Endothelial cell of umbilical vein (primary cell): ENCODE data around the gene SELENOF. TPM values are rescaled to one million over a fixed set of nuclear protein-coding genes. Genes with fewer than 3 reads are reported as not detected.
A peak's percentile ranks its signal among the peaks of the same experiment; 100 is the strongest.

Experiments
- BruUV-seq: library from RNA; stranded (reverse); fragments of 400-500 nt; replicated peaks from 2 replicates; lab custom pipeline; 2021; lab: Mats Ljungman, UMichigan
- CTCF ChIA-PET: fragments of 300-600, 350-600 bp; sonication (Branson Sonifier 250); formaldehyde crosslinking; loops from one replicate; lab custom pipeline; 2021; ENCODE audit warnings: antibody characterized with exemption, inconsistent platforms; lab: Charles Lee
- POLR2A ChIA-PET: fragments of 300-600, 350-600 bp; sonication (Branson Sonifier 250); formaldehyde crosslinking; loops from one replicate; lab custom pipeline; 2021; ENCODE audit warnings: antibody characterized with exemption, inconsistent platforms; lab: Charles Lee
- DNase-seq: peaks from one replicate; pipeline ENCODE4 v3.0.0-alpha.2; 2011; ENCODE audit warnings: low read depth, low spot score
- FAIRE-seq: peaks from 2 replicates; lab custom pipeline; 2011; peaks lifted over from hg19 to GRCh38; lab: Jason Lieb, UNC
- H2AFZ ChIP-seq: 2 replicates; pipeline ENCODE4 v1.6.0; 2012; ENCODE audit warnings: low read depth, low read length, control low read depth, inconsistent platforms
- H3K27ac ChIP-seq: 2 replicates; pipeline ENCODE4 v1.5.1; 2011; ENCODE audit warnings: low read depth, mild to moderate bottlenecking, control low read depth, low read length, moderate library complexity; ENCODE audit not compliant: insufficient read depth
- H3K27me3 ChIP-seq, 2 experiments: 2 replicates each; pipeline versions ENCODE4 v1.6.0 to v1.6.1; 2011; ENCODE audit warnings: low read length in 2 of 2, mixed read lengths in 1 of 2; ENCODE audit not compliant: control insufficient read depth in 2 of 2, insufficient read depth in 2 of 2
- H3K36me3 ChIP-seq, 2 experiments: 2 replicates in 1 of 2; 3 replicates in 1 of 2; pipeline ENCODE4 v1.5.1; 2011; ENCODE audit warnings: low read length in 2 of 2, mild to moderate bottlenecking in 1 of 2, moderate library complexity in 1 of 2; ENCODE audit not compliant: control insufficient read depth in 2 of 2, insufficient read depth in 2 of 2; ENCODE audit errors: extremely low read depth in 1 of 2
- H3K4me1 ChIP-seq: 3 replicates; pipeline ENCODE4 v1.5.1; 2011; ENCODE audit warnings: mild to moderate bottlenecking, low read length; ENCODE audit not compliant: control insufficient read depth, insufficient read depth; ENCODE audit errors: extremely low read depth
- H3K4me2 ChIP-seq: 2 replicates; pipeline ENCODE4 v1.6.1; 2011; ENCODE audit warnings: low read length, control low read depth, mixed read lengths; ENCODE audit not compliant: insufficient read depth
- H3K4me3 ChIP-seq, 3 experiments: fragments of 200-600 bp in 1 of 3; sonication (generic), shearing (Covaris generic) in 1 of 3; replicated peaks in 1 of 3; 2 replicates each; pipeline ENCODE4 v1.5.1; 2011 to 2016; ENCODE audit warnings: control low read depth in 3 of 3, low read length in 3 of 3, mild to moderate bottlenecking in 2 of 3, inconsistent platforms in 1 of 3, low read depth in 1 of 3, moderate library complexity in 1 of 3; ENCODE audit not compliant: insufficient read depth in 1 of 3
- H3K79me2 ChIP-seq: 2 replicates; pipeline ENCODE4 v1.6.0; 2012; ENCODE audit warnings: low read length, inconsistent platforms; ENCODE audit not compliant: control insufficient read depth, insufficient read depth
- H3K9ac ChIP-seq: replicated peaks from 2 replicates; pipeline ENCODE3; 2011; ENCODE audit warnings: low read length, control low read depth; ENCODE audit not compliant: insufficient read depth; ENCODE audit errors: extremely low read depth
- H3K9me1 ChIP-seq: replicated peaks from 3 replicates; pipeline ENCODE4 v1.6.0; 2011; ENCODE audit warnings: mild to moderate bottlenecking, low read length; ENCODE audit not compliant: control insufficient read depth, insufficient read depth; ENCODE audit errors: extremely low read depth
- H3K9me3 ChIP-seq: replicated peaks from 2 replicates; pipeline ENCODE4 v1.5.1; 2012; ENCODE audit warnings: low read length, inconsistent platforms; ENCODE audit not compliant: control insufficient read depth, insufficient read depth
- H4K20me1 ChIP-seq: replicated peaks from 2 replicates; pipeline ENCODE3; 2011; ENCODE audit warnings: mild to moderate bottlenecking, low read length; ENCODE audit not compliant: control insufficient read depth, insufficient read depth; ENCODE audit errors: extremely low read depth
- CTCF ChIP-seq, 2 donors: IDR thresholded peaks; 1 replicate in 1 of 2; 2 replicates in 1 of 2; pipeline ENCODE4 v1.5.1; 2011; ENCODE audit warnings: low read length in 2 of 2, mild to moderate bottlenecking in 2 of 2, moderate library complexity in 2 of 2, control low read depth in 1 of 2, inconsistent platforms in 1 of 2, low read depth in 1 of 2; ENCODE audit not compliant: insufficient read depth in 1 of 2; ENCODE audit errors: extremely low read depth in 1 of 2
- FOS ChIP-seq: IDR thresholded peaks from 2 replicates; pipeline ENCODE4 v1.6.1; 2011; ENCODE audit warnings: mild to moderate bottlenecking, low read length, moderate library complexity, borderline replicate concordance; ENCODE audit not compliant: insufficient read depth
- GATA2 ChIP-seq: IDR thresholded peaks from 2 replicates; pipeline ENCODE4 v1.7.0; 2011; ENCODE audit warnings: low read depth, mild to moderate bottlenecking, moderate library complexity, mixed read lengths, low read length; ENCODE audit not compliant: insufficient read length, insufficient read depth
- MAX ChIP-seq: IDR thresholded peaks from 2 replicates; pipeline ENCODE4 v1.6.1; 2011; ENCODE audit not compliant: insufficient read depth, insufficient read length
- POLR2A ChIP-seq: IDR thresholded peaks from 2 replicates; pipeline ENCODE4 v1.6.1; 2012; ENCODE audit warnings: low read depth, mild to moderate bottlenecking, control low read depth, low read length
- POLR2AphosphoS5 ChIP-seq: IDR thresholded peaks from 2 replicates; pipeline ENCODE4 v1.6.1; 2012; ENCODE audit warnings: low read depth, mild to moderate bottlenecking, control low read depth, low read length, moderate library complexity; ENCODE audit not compliant: insufficient read depth
- dilution Hi-C: fragments of 300-500 bp; cut with MboI; formaldehyde crosslinking; loops from one replicate; pipeline ENCODE4 v1.15.0; 2019; ENCODE audit warnings: low sequenced_read_pairs; ENCODE audit not compliant: extremely low pct_ligation_motif_present
- intact Hi-C: fragments of 100-400 bp; cut with micrococcal nuclease; formaldehyde crosslinking; loops from one replicate; pipeline ENCODE4 v1.10.0; 2022
- polyA plus RNA-seq, 4 experiments: library from polyadenylated mRNA; depleted of rRNA in 3 of 4; stranded (reverse) in 3 of 4; unstranded in 1 of 4; fragments of >200 nt; gene quantifications; 2 replicates each; pipeline versions ENCODE4 v1.2.1 to v1.2.3, GENCODE V29; 2011 to 2012; ENCODE audit warnings: missing spikeins in 1 of 4
- total RNA-seq: library from RNA; stranded (reverse); gene quantifications from 2 replicates; pipeline ENCODE4 v1.2.3, GENCODE V29; 2021

SELENOF gene
- total and polyA plus RNA-seq, 2 donors (not counting 3 experiments of a cell fraction or from before 2014, with no cell fraction given) = 102 to 202 TPM

- Histone ChIP-seq H3K36me3 (no peaks in the 10 kb centered on the region), H3K27ac (no peak overlapping the region), H3K9me3 (no peaks in the 10 kb centered on the region), H3K4me3 (no peak overlapping the region), H3K4me1 (no peaks in the 10 kb centered on the region), H3K9me1 (no peaks in the 10 kb centered on the region), H3K27me3 (no peaks in the 10 kb centered on the region), H3K4me2 (no peak overlapping the region), H2AFZ (no peak overlapping the region), H4K20me1 (no peaks in the 10 kb centered on the region), H3K9ac (no peak overlapping the region), H3K79me2 (no peaks in the 10 kb centered on the region)
- CTCF ChIA-PET = interaction anchor here (0.6 to 5.4 kb wide), 50 partner anchors 8 to 285 kb away, joined by 3 to 126 read pairs (median 4); partner anchors contain the start of genes HS2ST1, SELENOF and SH3GLB1
- intact Hi-C loops = loop anchor here (1.0 to 5.0 kb wide), 5 partner anchors 52 to 251 kb away; partner anchors contain the start of genes HS2ST1 and SELENOF
- no TSS peak for BruUV-seq
- peak; percentile 75 for DNase-seq
- peak; percentile 88 for FAIRE-seq
- POLR2A ChIA-PET = interaction anchor here (0.6 kb wide), 1 partner anchor 153 kb away, joined by 3 read pairs; no protein-coding TSS in a partner anchor
- dilution Hi-C loops = no loop called here
- TF ChIP-seq MAX (no peak), POLR2A (no peak), POLR2AphosphoS5 (no peak), CTCF (IDR thresholded peaks at IDR 0.05; ENCODE audit: extremely low read depth in 1 of 2, insufficient read depth in 1 of 2, low read depth in 1 of 2, low read length in 2 of 2) (peak; percentile 51 to 52), FOS (no peak), GATA2 (no peak)
Observed at GRCh38 chr1:86833461-86834215, 80.3 kb downstream of the SELENOF start.
